MM.1S (cell line): ENCODE data around the gene ISL2.

Experiments used
- EZH2 ChIP-seq: fragments of 300-600 bp; sonication (generic); optimal IDR thresholded peaks from 2 replicates; pipeline ENCODE3; 2017; ENCODE audit warnings: low read depth, mild to moderate bottlenecking, antibody characterized with exemption, low read length, mixed read lengths
- EZH2phosphoT487 ChIP-seq: fragments of 300-600 bp; sonication (generic); IDR thresholded peaks from 2 replicates; pipeline ENCODE4 v1.6.1; 2018; ENCODE audit warnings: antibody characterized with exemption, low read length
- TF ChIP-seq, protein P1 (sequence below): fragments of 300-600 bp; sonication (generic); IDR thresholded peaks from 2 replicates; pipeline ENCODE4 v1.5.1; 2016; ENCODE audit warnings: antibody characterized with exemption, low read length, mixed read lengths

DNA sequence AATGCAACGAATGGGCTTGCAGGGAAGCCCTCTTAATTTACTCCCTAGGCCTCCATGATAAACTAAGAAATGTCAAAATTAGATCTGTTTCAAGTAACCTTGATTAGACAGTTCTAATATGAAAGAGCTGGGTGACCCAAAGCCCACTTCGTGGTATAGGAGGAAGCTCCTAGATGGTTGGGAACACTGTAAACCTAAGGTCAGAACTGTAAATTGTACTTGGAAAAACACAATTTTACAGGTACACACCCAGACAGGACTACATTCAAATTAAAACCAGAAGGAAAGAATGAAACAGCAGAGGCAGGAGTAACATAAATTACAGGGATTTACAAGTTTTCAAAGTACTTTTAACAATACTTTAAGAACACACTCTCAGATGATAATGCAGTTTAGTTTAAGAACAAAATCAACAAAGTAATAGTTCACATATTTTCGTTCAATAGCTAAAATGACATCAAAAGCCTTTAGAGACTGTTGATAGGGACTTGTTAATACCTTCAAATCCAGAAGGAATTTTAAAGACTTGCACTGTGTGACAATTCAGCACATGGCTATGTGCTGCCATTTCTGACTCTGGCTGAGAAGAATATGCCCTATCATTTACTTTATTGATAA is 18.4 kb downstream of the ISL2 start:
- TF ChIP-seq EZH2 (no peak), EZH2phosphoT487 (no peak)
- TF ChIP-seq, protein P1, sequence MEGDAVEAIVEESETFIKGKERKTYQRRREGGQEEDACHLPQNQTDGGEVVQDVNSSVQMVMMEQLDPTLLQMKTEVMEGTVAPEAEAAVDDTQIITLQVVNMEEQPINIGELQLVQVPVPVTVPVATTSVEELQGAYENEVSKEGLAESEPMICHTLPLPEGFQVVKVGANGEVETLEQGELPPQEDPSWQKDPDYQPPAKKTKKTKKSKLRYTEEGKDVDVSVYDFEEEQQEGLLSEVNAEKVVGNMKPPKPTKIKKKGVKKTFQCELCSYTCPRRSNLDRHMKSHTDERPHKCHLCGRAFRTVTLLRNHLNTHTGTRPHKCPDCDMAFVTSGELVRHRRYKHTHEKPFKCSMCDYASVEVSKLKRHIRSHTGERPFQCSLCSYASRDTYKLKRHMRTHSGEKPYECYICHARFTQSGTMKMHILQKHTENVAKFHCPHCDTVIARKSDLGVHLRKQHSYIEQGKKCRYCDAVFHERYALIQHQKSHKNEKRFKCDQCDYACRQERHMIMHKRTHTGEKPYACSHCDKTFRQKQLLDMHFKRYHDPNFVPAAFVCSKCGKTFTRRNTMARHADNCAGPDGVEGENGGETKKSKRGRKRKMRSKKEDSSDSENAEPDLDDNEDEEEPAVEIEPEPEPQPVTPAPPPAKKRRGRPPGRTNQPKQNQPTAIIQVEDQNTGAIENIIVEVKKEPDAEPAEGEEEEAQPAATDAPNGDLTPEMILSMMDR: no peak
